ELR (cell line): Measurements from ENCODE around the gene RASD2.

Experiments used
- DNase-seq: peaks from one replicate; pipeline ENCODE4 v3.0.0-alpha.2; 2015; ENCODE audit warnings: low read depth

RASD2 gene

GRCh38 chr22:35541254-35541748 is 670 bp downstream of the RASD2 start:
- DNase-seq: peak; percentile 27

- no peak for DNase-seq
Measured at GRCh38 chr22:35542157-35542938, 1.7 kb downstream of the RASD2 start.

GRCh38 chr22:35542939-35543516 is 2.4 kb downstream of the RASD2 start:
- no peak for DNase-seq

GRCh38 chr22:35543702-35544101 is 3.1 kb downstream of the RASD2 start:
- no peak for DNase-seq

- no peak for DNase-seq
Measured at GRCh38 chr22:35544189-35544588, 3.6 kb downstream of the RASD2 start.

GRCh38 chr22:35544827-35545226 is 4.2 kb downstream of the RASD2 start:
- no peak for DNase-seq

GRCh38 chr22:35546886-35547285 is 6.3 kb downstream of the RASD2 start:
- DNase-seq: no peak

GRCh38 chr22:35547987-35548721 is 7.5 kb downstream of the RASD2 start:
- peak; percentile 35 for DNase-seq

GRCh38 chr22:35548722-35549112 is 8.1 kb downstream of the RASD2 start:
- DNase-seq: no peak

GRCh38 chr22:35549328-35549727 is 8.7 kb downstream of the RASD2 start:
- DNase-seq: no peak

- DNase-seq: no peak
Measured at GRCh38 chr22:35551549-35552177, 11.0 kb downstream of the RASD2 start.

GRCh38 chr22:35552196-35552842 is 11.7 kb downstream of the RASD2 start:
- DNase-seq: peak; percentile 32

GRCh38 chr22:35552846-35553245 is 12.2 kb downstream of the RASD2 start:
- DNase-seq: no peak

GRCh38 chr22:35553341-35553740 is 12.7 kb downstream of the RASD2 start:
- DNase-seq: no peak

- no peak for DNase-seq
Measured at GRCh38 chr22:35554297-35554845, 13.7 kb downstream of the RASD2 start.

- peak; percentile 33 for DNase-seq
Measured at GRCh38 chr22:35555483-35555890, 14.9 kb downstream of the RASD2 start.

GRCh38 chr22:35555946-35556547 is 15.4 kb downstream of the RASD2 start:
- no peak for DNase-seq

GRCh38 chr22:35556666-35557065 is 16.0 kb downstream of the RASD2 start:
- DNase-seq: no peak

- DNase-seq: no peak
Measured at GRCh38 chr22:35558031-35558430, 17.4 kb downstream of the RASD2 start.

GRCh38 chr22:35558719-35559118 is 18.1 kb downstream of the RASD2 start:
- DNase-seq: no peak

GRCh38 chr22:35559354-35560005 is 18.8 kb downstream of the RASD2 start:
- peak; percentile 52 for DNase-seq
